Panc1 (cell line): ENCODE data around the gene MEGF6. TPM values are rescaled to one million over a fixed set of nuclear protein-coding genes. Genes with fewer than 3 reads are reported as not detected.

Experiments
- ATAC-seq: fragments of 200-7000 bp; cut with Tn5 transposase; 2 replicates; pipeline ENCODE4 v1.9.1; 2020; ENCODE audit warnings: mild to moderate bottlenecking, moderate library complexity
- BruUV-seq: library from RNA; stranded (reverse); fragments of 400-500 nt; replicated peaks from 2 replicates; lab custom pipeline; 2021; lab: Mats Ljungman, UMichigan
- CTCF ChIA-PET: fragments of 300-600 bp; sonication (Branson Sonifier 250); formaldehyde crosslinking; loops from one replicate; lab custom pipeline; 2022; ENCODE audit warnings: antibody characterized with exemption; lab: Charles Lee
- POLR2A ChIA-PET: fragments of 300-600 bp; sonication (Branson Sonifier 250); formaldehyde crosslinking; loops from one replicate; lab custom pipeline; 2022; ENCODE audit warnings: antibody characterized with exemption; lab: Charles Lee
- DNase-seq: peaks from one replicate; pipeline ENCODE4 v3.0.0-alpha.2; 2010; ENCODE audit warnings: low read depth, low spot score
- H3K27ac ChIP-seq: 2 replicates; pipeline ENCODE4 v1.5.1; 2011; ENCODE audit warnings: mild to moderate bottlenecking, low read length, inconsistent platforms
- H3K27me3 ChIP-seq: fragments of 200-500 bp; sonication (Bioruptor generic); 2 replicates; pipeline ENCODE4 v1.6.0; 2014; ENCODE audit warnings: low read length, inconsistent platforms; ENCODE audit not compliant: control insufficient read depth, insufficient read depth
- H3K36me3 ChIP-seq: fragments of 200-500 bp; sonication (Bioruptor generic); 2 replicates; pipeline ENCODE4 v1.5.1; 2014; ENCODE audit warnings: inconsistent platforms, mild to moderate bottlenecking, low read length, moderate library complexity; ENCODE audit not compliant: control insufficient read depth, insufficient read depth
- H3K4me1 ChIP-seq: 2 replicates; pipeline ENCODE4 v1.5.1; 2011; ENCODE audit warnings: inconsistent platforms, mild to moderate bottlenecking, low read length, moderate library complexity; ENCODE audit not compliant: control insufficient read depth, insufficient read depth
- H3K4me3 ChIP-seq, 2 experiments: 2 replicates each; pipeline ENCODE4 v1.5.1; 2011 to 2012; ENCODE audit warnings: low read depth in 2 of 2, low read length in 2 of 2, mild to moderate bottlenecking in 2 of 2, inconsistent platforms in 1 of 2, moderate library complexity in 1 of 2
- H3K9me3 ChIP-seq: fragments of 200-500 bp; sonication (Bioruptor generic); 2 replicates; pipeline ENCODE4 v1.5.1; 2014; ENCODE audit warnings: low read depth, mild to moderate bottlenecking, inconsistent platforms, low read length, moderate library complexity; ENCODE audit not compliant: control insufficient read depth, insufficient read depth
- POLR2AphosphoS5 ChIP-seq: IDR thresholded peaks from 2 replicates; pipeline ENCODE4 v1.6.1; 2012; ENCODE audit warnings: mild to moderate bottlenecking, low read depth, low read length, moderate library complexity
- SIN3A ChIP-seq: IDR thresholded peaks from 2 replicates; pipeline ENCODE4 v1.6.1; 2012; ENCODE audit warnings: low read depth, mild to moderate bottlenecking, low read length, moderate library complexity, borderline replicate concordance; ENCODE audit not compliant: insufficient read depth
- TCF7L2 ChIP-seq: IDR thresholded peaks from 2 replicates; pipeline ENCODE4 v1.6.1; 2011; ENCODE audit warnings: mild to moderate bottlenecking, low read depth, low read length, inconsistent platforms
- in situ Hi-C: cut with HindIII; loops from 2 replicates; pipeline ENCODE4 v1.10.0; 2016; ENCODE audit warnings: low sequenced_read_pairs, low pct_unique_long_range_greater_than_20kb
- intact Hi-C: fragments of 100-400 bp; cut with micrococcal nuclease; formaldehyde crosslinking; loops from one replicate; pipeline ENCODE4 v1.10.0; 2022; ENCODE audit not compliant: unreplicated experiment
- total RNA-seq: library from RNA; stranded (reverse); gene quantifications from one replicate; pipeline ENCODE4 v1.2.1, GENCODE V29; 2021; ENCODE audit not compliant: unreplicated experiment
- TF ChIP-seq, protein P1 (sequence below): fragments of 450-650 bp; IDR thresholded peaks from 2 replicates; pipeline ENCODE4 v1.5.1; 2017; ENCODE audit warnings: mild to moderate bottlenecking
- TF ChIP-seq, protein P2 (sequence below), 2 experiments: IDR thresholded peaks; 2 replicates each; pipeline ENCODE4 v1.6.1; 2011 to 2012; ENCODE audit warnings: low read depth in 2 of 2, control low read depth in 1 of 2, low read length in 1 of 2, mild to moderate bottlenecking in 1 of 2, moderate library complexity in 1 of 2; ENCODE audit not compliant: insufficient read depth in 1 of 2

MEGF6 gene
- total RNA-seq, 1 experiment from 2014 or later: 32.6 TPM

DNA sequence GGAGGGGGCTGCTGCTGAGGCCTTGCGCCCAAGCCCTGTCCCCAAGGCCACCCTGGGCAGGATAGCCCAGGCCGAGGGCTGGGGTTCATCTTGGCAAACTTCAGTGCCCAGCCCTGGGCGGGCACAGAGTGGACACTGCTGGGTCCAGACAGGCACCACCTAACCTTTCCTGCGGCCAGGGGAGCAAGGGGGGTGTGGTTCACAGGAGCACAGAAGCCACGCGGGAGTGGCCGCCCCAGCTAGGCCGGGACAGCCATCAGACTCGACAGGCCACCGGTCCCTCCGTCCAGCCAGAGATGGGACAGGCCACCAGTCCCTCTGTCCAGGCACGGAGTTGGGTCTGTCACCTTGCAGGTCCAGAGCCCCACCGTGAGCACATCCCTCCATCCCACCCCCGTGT lies 127.9 kb downstream of the MEGF6 start:
- H3K9me3 ChIP-seq: no peaks in the 10 kb centered on the region
- in situ Hi-C loops: no loop called here
- TF ChIP-seq, protein P1, sequence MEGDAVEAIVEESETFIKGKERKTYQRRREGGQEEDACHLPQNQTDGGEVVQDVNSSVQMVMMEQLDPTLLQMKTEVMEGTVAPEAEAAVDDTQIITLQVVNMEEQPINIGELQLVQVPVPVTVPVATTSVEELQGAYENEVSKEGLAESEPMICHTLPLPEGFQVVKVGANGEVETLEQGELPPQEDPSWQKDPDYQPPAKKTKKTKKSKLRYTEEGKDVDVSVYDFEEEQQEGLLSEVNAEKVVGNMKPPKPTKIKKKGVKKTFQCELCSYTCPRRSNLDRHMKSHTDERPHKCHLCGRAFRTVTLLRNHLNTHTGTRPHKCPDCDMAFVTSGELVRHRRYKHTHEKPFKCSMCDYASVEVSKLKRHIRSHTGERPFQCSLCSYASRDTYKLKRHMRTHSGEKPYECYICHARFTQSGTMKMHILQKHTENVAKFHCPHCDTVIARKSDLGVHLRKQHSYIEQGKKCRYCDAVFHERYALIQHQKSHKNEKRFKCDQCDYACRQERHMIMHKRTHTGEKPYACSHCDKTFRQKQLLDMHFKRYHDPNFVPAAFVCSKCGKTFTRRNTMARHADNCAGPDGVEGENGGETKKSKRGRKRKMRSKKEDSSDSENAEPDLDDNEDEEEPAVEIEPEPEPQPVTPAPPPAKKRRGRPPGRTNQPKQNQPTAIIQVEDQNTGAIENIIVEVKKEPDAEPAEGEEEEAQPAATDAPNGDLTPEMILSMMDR: no peak
- no peak for TF ChIP-seq SIN3A
- no peak for TF ChIP-seq POLR2AphosphoS5
- TF ChIP-seq, protein P2, sequence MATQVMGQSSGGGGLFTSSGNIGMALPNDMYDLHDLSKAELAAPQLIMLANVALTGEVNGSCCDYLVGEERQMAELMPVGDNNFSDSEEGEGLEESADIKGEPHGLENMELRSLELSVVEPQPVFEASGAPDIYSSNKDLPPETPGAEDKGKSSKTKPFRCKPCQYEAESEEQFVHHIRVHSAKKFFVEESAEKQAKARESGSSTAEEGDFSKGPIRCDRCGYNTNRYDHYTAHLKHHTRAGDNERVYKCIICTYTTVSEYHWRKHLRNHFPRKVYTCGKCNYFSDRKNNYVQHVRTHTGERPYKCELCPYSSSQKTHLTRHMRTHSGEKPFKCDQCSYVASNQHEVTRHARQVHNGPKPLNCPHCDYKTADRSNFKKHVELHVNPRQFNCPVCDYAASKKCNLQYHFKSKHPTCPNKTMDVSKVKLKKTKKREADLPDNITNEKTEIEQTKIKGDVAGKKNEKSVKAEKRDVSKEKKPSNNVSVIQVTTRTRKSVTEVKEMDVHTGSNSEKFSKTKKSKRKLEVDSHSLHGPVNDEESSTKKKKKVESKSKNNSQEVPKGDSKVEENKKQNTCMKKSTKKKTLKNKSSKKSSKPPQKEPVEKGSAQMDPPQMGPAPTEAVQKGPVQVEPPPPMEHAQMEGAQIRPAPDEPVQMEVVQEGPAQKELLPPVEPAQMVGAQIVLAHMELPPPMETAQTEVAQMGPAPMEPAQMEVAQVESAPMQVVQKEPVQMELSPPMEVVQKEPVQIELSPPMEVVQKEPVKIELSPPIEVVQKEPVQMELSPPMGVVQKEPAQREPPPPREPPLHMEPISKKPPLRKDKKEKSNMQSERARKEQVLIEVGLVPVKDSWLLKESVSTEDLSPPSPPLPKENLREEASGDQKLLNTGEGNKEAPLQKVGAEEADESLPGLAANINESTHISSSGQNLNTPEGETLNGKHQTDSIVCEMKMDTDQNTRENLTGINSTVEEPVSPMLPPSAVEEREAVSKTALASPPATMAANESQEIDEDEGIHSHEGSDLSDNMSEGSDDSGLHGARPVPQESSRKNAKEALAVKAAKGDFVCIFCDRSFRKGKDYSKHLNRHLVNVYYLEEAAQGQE (IDR thresholded peaks at IDR 0.05; ENCODE audit: insufficient read depth in 1 of 2, low read depth in 2 of 2, low read length in 1 of 2): no peak
- no peak for TF ChIP-seq TCF7L2
- DNase-seq (no peak), ATAC-seq (peak; percentile 10; the same call in 1 of the 2 replicates)
- H3K27me3 ChIP-seq: no peaks in the 10 kb centered on the region
- intact Hi-C loops: no loop called here
- H3K4me3 ChIP-seq: no peak overlapping the region
- POLR2A ChIA-PET: no interaction called here
- H3K36me3 ChIP-seq: no peaks in the 10 kb centered on the region
- CTCF ChIA-PET: interaction anchor here (2.7 kb wide), 1 partner anchor 30 kb away, joined by 27 read pairs; no protein-coding TSS in a partner anchor
- BruUV-seq: no TSS peak
- peaks cover 14% of the 10 kb centered on the region for H3K4me1 ChIP-seq
- no peak overlapping the region for H3K27ac ChIP-seq

- no peaks in the 10 kb centered on the region for H3K9me3 ChIP-seq
- intact Hi-C loops: no loop called here
- H3K4me3 ChIP-seq: no peak overlapping the region
- ChIA-PET POLR2A (no interaction called here), CTCF (interaction anchor here (0.9 to 2.7 kb wide), 2 partner anchors 11 to 29 kb away, joined by 3 to 27 read pairs; no protein-coding TSS in a partner anchor)
- in situ Hi-C loops: no loop called here
- no TSS peak for BruUV-seq
- H3K36me3 ChIP-seq: no peaks in the 10 kb centered on the region
- H3K27me3 ChIP-seq: no peaks in the 10 kb centered on the region
- DNase-seq (peak; percentile 50), ATAC-seq (peak; percentile 77)
- no peak overlapping the region for H3K27ac ChIP-seq
- TF ChIP-seq, protein P1: peak; percentile 81
- TF ChIP-seq POLR2AphosphoS5: peak; percentile 42; the same call in 1 of the 2 replicates
- no peak for TF ChIP-seq TCF7L2
- peaks cover 14% of the 10 kb centered on the region for H3K4me1 ChIP-seq
Measured at GRCh38 chr1:3482378-3482849, 128.9 kb downstream of the MEGF6 start.
